Measurements from ENCODE around the gene FAM210A.

The FAM210A gene

DNA sequence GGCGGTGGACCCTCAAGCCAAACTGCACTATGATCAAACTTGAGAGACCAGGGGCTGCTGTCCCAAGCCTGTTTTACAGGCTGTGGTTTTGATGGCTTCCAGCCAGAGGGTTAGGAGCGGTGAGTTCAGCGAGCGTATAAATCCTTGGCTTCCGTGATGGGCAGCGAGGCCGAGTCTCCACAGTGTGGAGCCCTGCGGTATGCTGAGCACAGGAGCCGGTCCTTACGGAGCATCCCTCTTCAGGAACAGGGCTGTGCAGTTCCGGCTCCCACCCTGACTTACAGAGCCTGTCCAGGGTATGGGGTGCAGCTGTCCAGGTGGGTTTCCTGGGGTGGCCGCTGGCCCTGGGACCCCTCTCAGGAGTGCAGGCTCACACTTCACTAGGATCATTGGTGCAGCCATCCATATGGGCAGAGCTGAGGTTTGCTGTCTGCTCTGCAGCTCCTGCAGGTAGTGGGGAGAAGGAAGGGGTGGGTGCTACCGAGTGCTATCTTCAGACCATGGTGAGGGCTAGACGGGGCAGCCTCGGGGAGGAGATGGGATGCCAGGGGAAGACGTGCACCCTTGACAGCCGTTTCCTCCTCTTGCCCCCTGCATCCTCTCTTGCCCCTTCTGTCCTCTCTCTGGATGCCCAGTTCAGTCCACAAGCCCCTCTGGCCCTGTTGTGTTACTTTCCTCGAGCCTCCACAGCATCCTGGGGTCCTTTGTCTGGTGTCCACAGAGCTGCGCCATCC lies 104.3 kb downstream of the FAM210A start:
- DNase-seq (ENCODE audit: low read depth) = no peak

DNA sequence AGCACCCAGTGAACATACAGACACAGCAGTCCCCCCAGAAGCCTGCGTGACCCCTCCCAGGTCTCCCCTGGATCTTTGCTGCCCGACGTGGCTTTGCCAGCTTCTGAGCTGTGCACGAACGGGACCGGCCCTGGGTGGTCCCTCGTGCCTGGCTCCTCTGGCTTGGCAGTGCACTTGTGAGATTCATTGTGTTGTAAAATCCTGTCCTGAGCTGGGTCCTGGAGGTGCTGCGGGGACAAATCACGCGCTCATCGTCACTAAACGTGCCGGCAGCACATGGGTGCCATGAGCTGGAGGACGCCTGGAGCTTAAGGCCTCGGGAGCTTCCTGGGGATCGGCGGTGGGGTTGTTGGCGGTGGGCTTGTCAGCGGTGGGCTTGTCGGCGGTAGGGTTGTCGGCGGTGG lies 104.9 kb downstream of the FAM210A start:
- DNase-seq (ENCODE audit: low read depth) = no peak

DNA sequence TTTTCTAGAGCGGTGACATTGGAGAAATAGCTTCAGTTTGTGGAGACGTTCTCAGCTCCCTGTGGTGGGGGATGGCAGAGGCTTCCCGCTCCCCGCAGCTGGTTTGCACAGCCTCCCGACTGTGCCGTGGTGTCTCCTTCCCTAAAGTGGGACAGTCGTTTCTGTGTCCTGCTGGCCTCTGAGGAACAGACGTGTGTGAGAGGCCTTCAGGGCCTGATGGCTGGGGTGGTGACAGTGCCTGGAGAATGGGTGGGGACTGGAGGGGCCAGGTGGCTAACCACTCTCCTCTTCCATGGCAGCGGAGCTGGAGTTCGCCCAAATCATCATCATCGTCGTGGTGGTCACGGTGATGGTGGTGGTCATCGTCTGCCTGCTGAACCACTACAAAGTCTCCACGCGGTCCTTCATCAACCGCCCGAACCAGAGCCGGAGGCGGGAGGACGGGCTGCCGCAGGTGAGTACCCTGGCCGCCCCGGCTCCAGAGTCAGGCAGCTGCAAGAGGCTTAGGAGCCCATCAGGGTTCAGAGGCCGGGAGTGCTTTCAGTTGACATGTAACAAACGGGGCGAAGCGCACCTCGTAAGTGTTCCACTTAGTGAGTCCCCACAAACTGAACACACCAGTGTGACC lies 105.4 kb downstream of the FAM210A start:
- no peak for DNase-seq (ENCODE audit: low read depth)

DNA sequence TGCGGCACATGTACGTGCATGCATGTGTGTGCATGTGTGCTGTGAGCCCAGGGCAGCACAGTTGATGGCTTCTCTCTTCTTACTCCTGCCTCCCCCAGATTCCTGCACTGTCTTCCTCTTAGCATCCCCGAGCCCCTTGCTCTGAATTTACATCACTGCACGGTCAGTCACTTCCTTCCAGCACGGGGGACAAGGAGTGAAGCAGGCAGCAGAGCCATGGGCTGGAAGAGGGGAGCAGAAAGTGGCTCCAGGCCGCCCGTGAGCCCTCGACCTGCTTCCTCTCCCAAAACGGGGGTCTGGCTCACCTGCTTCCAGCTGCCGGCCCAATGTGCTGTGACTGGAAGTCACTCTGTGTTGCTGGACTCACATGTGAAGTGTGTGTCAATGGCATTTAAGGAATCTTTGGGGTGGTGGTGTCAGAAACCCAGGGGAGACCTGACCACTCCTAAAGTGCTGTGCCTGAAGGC lies 106.1 kb downstream of the FAM210A start:
- no peak for DNase-seq (ENCODE audit: low read depth)

DNA sequence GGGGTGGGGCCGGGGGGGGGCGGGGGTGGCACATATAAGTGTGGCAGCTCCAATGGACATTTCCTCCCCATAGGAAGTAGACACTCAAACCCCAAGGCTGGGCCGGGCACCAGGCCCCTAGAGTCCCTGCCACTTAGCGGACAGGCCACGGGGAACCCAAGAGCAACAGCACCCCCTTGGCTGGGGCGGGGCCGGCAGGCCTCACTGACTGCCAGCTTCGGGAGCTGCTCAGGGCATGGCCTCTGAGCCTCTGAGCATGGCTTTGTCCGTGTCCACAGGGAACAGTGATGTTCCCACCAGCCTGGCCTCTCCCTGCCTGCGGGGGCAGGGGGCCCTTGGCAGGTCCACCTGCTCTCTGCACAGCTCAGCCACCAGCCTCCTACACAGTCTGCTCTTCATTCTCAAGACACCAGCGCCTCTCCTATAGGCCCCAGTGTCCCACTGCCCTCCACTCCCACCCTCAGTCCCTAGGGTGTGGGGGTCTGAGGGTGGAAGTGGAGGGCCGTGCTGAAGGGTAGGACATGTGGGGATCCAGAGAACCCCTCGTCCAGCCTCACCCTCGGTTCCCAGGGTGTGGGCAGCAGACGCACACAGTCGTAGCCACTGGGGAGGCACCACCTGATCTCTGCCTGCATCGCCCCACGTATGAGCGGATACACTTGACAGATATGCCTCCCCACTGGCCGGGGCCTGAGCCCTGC lies 106.7 kb downstream of the FAM210A start:
- DNase-seq (ENCODE audit: low read depth) = no peak

DNA sequence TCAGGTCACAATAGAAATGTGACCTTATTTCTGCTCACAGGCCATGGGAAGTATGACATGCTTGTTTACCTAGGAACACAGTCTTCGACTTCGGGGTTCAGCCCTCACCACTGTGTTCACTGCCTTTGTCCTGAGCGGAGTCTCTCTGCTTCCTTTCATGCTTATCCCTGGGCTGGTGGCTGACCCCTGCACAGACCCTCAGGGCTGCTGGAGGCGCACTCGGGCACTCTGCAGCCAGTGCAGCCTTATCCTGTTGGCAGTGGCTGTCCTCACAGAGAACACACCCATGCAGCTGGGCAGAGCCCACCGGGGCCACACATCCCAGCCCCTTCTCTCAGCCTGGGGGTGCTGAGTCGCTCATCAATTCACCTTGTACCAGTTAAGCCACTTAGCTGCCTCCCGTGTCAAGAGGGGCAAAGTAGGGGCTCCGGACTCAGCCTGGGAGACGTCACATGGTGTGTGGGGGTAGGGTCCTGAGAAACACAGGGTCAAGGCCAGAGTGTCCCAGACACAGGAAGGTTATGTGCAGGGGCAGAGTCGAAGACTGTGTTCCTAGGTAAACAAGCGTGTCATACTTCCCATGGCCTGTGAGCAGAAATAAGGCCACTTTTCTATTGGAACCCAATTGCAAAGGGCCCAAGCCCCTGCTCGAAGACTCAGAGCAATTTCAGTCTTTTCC lies 107.5 kb downstream of the FAM210A start:
- no peak for DNase-seq (ENCODE audit: low read depth)

DNA sequence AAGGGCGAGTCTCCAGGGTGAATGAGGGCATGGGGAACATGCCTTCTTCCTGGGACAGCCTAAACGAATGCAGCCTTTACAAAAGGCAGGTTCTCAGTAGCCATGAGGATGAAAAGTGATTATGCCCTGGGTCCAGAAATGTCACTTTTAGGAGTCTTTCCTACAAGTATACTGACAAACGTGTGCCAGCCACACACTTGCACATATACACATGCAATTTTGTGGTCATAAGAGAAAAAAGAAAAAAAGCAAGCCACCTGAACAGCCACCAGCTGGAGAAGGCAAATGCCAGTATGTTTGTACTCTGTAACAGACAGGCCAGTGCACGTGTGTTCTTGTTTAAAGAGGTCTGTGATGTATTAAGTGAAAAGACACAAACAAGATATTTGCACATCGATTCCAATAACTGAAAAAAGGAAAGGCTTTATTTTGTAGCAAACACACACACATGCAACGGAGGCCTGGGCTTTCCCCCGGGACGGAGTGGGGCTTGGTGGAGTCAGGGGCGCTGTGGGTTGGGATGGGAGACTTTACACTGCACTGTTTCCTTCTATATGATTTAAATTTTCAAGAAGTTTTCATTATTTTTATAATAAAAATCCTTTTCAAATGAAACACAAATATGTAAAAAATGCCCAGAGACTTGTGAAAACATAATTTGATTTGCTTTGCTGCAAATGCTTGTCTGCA lies 108.4 kb downstream of the FAM210A start:
- no peak for DNase-seq (ENCODE audit: low read depth)

DNA sequence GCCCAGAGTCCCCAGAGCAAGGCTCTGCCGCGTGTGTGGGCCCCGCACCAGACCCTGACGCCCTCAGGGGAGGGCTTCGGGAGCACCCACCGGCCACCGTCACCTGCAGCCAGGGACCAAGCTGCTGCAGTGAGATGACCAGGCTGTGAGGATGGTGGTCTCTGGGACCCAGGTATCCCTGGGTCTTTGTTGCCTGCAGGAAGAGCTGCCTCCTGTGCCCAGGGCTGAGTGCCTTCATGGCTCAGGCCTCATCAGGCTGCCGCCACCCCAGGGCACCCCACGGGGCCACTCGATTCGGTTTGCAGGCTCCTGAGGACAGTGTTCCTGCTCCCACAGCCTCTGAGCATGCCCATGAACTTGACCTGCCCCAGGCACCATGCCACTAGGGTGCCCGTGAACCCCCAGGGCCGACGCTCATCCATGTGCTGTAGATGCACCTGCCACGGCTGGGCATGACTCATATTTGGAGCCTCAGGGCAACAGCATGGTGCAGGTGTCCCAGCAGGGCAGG lies 109.8 kb downstream of the FAM210A start:
- no peak for DNase-seq (ENCODE audit: low read depth)

DNA sequence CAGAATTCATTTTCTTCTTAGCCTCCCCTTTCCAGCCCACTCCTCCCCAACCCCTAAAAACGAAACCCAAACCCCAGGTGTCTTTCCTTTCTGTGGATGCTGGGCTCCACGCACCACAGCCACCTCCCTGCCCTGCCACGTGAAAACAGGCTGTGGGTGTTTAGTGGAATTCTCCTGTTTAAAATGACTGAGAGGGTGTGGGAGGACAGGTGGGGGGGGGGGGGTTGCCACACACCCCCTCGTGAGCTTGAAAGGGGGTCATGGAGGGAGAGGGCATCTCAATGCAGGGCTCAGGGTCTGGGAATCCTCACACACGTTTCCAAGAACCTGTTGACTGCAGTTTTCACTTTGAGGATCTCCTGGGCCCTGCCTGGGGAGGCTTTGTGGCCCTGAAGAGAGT lies 110.3 kb downstream of the FAM210A start:
- DNase-seq (ENCODE audit: low read depth) = no peak

DNA sequence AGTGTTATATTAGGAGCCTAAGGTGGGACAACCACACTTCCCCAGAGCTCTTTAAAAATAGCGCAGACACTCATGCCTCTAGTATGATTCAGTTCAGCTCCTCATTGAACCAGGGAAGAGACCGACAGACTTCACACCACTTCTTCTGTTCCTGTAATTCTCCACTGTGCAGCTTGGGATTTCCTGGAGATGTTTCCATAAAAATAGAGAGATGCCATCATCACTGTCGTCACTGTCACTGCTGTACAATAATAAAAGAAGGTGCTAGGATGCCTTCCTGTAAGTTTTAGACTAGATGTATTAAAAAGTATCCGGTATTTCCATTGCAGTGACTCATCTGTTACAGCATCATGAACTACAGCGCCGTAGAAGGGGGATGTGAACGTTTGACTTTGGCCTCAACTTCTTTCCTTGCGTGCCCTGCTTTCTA lies 110.9 kb downstream of the FAM210A start:
- DNase-seq (ENCODE audit: low read depth) = no peak

DNA sequence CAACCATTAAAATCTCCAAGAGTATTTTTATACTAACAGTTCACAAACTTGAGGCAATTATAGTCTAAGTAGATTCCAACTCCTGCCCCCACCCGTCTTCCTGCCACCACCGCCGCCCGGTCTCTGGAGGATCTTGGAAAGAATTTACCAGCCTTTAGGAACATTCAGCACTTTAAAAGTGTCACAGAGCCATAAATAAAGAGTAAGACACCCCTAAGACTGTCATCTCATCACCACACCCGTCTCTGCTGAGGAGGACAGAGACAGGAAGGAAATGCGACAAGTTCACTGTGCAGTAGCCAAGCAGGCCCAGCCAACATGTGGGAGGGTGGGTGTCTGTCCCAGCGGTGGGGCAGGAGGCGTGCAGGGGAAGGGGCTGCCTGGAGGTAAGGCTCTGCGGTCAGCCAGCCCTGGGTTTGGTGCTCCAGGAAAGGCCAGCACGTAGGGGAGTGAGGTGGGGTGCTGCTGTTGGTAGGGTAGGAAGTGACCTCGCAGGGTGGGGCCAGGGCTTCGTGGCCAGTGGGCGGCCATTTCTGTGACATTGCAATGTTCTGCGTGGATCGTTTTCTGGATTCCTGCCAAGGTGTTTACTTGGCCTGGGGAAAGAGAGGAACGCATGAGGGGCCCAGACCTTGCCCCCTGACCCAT lies 111.6 kb downstream of the FAM210A start:
- DNase-seq (ENCODE audit: low read depth) = no peak

DNA sequence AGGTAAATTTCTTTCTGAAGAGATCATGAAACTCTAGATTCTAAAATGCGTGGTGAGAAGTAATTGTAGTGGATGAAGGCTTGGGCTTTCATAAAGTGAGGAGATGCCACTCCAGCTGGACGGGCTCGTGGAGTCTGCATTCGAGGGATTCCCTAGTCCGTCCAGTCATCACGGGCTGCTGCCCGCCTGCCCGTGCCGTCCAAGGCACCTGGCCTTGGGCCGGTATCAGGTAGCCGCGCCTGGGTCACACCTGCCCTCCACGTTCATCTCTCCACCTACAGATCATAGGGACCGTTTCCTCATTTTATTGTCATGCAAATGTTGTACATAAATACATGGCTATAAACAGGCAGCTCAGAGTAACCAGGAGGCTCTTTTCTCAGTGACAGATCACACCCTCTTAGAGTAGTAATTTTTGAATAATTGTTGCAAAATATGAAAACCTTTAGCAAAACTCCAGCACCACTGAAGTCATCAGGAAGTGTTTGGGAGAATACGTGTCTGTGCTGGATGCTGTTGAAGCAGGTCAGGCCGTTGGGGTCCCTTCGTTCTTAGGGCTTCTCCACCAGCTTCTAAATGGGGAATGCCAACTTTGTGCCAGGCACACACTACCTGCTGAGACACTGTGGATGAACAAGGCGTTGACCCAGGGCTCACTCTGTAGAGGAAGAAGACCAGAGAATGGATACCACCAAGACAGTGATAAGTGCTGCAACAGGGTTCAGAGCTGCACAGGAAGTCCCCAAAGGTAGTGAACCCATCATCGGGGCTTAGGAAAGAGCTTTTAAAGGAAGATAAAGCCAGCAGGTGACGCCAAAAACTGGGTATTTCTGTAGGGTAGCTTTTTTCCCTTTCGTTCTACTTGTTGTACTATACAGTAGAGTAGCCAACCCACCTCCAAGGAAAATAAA lies 112.5 kb downstream of the FAM210A start:
- no peak for DNase-seq (ENCODE audit: low read depth)
